Measurements from ENCODE around the gene FBXO8. TPM values are rescaled to one million over a fixed set of nuclear protein-coding genes. Genes with fewer than 3 reads are reported as not detected.
A peak's percentile ranks its signal among the peaks of the same experiment; 100 is the strongest.

Gene FBXO8
- total and polyA plus RNA-seq, 2 of the 4 experiments (the other 2 are of a cell fraction), result 11.3 to 25.6 TPM

DNA sequence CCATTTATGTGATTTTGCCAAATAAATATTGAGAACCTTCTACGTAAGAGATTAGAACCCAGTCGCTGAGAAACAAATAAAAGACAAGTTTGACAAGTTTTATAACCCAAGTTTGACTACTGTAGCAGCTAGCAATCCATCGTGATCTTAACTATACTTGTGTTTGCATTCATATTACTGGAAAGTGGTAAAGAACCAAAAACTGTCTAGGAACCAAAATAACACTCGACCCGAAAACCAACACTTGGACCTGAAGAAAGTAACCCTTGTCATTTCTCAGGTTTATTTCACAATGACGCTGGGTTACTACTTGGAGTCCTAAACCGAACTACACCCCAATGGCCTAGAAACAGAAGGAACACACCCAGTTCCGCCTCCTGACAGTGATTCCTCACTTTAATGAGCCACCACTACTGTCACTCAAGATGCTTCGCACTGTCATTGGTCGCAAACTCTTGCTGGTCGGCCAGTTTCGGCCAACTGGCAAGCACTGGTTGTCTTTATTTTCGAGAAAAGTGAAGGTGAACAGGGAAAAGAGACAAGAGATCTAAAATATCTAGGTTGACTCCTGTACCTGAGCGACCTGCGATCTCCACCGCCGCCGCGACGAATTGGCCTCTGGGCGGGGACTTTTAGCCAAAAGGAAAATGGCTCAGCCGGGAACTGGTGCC is 496 bp downstream of the FBXO8 start:
- Histone ChIP-seq H3K18ac (ENCODE audit: low read depth, low read length) (0 out of 2 replicates have a peak overlapping the region, but pooled peaks have one; percentile 4), H2BK20ac (ENCODE audit: low read depth, low read length) (no peak overlapping the region), H2AK9ac (replicated peaks; ENCODE audit: low read depth, low read length, poor library complexity) (peak overlapping the region; percentile 91), H3K56ac (ENCODE audit: extremely low read depth, insufficient read depth, low read length) (peak overlapping the region; percentile 100), H2BK15ac (ENCODE audit: low read depth, low read length) (no peak overlapping the region), H3K4ac (ENCODE audit: low read depth, low read length) (peak overlapping the region; percentile 99), H4K8ac (ENCODE audit: low read depth in 2 of 2, low read length in 2 of 2) (peak overlapping the region; percentile 64 to 99), H3K9me3 (ENCODE audit: control insufficient read depth, insufficient read depth, low read length) (no peaks in the 10 kb centered on the region), H4K5ac (ENCODE audit: low read depth, low read length) (peak overlapping the region; percentile 56), H3K4me1 (ENCODE audit: control insufficient read depth, insufficient read depth, low read length) (no peaks in the 10 kb centered on the region), H4K91ac (ENCODE audit: insufficient read depth, low read depth, low read length) (peak overlapping the region; percentile 65), H3K9ac (ENCODE audit: low read depth, low read length) (peak overlapping the region; percentile 98), H3K27me3 (ENCODE audit: control insufficient read depth, insufficient read depth, low read length) (no peaks in the 10 kb centered on the region), H2BK120ac (ENCODE audit: low read depth, low read length) (peak overlapping the region; percentile 100; the same call in 1 of the 2 replicates), H3K14ac (replicated peaks; ENCODE audit: low read depth, low read length) (peak overlapping the region; percentile 14; the same call in 1 of the 2 replicates), H3K27ac (ENCODE audit: insufficient read depth, low read length) (peak overlapping the region; percentile 96), H2AK5ac (ENCODE audit: low read depth, low read length) (no peak overlapping the region), H3K4me2 (ENCODE audit: low read depth, low read length) (peak overlapping the region; percentile 74), H3K9me1 (ENCODE audit: insufficient read depth, low read length) (no peaks in the 10 kb centered on the region), H2BK5ac (ENCODE audit: low read depth, low read length, poor library complexity, severe bottlenecking) (peak overlapping the region; percentile 61), H3K79me1 (ENCODE audit: low read depth in 1 of 2, low read length in 2 of 2) (peaks cover 6 to 38% of the 10 kb centered on the region in 2 experiments; a peak in 3 of 4 replicates), H3K36me3 (ENCODE audit: control insufficient read depth, insufficient read depth, low read length) (no peaks in the 10 kb centered on the region), H3K23ac (ENCODE audit: low read depth, low read length) (peak overlapping the region; percentile 71), H2AFZ (replicated peaks; ENCODE audit: low read length, poor library complexity) (peak overlapping the region; percentile 99), H4K20me1 (ENCODE audit: insufficient read depth, low read length) (no peaks in the 10 kb centered on the region), H3K4me3 (ENCODE audit: insufficient read depth, low read depth, low read length) (peak overlapping the region; percentile 60)
- 0% methylated on average over 2 of the region's 22 CpGs; no CpG with 5 or more reads in 1 of the 2 experiments for WGBS, 2 experiments (ENCODE audit: extremely low coverage in 2 of 2, insufficient read length in 1 of 2)
- DNase-seq (peak; percentile 94), ATAC-seq (ENCODE audit: low read depth) (peak; percentile 92)
- dilution Hi-C loops (cut with HindIII; ENCODE audit: low sequenced_read_pairs, unreplicated experiment) (no loop called here), intact Hi-C loops (cut with micrococcal nuclease) (loop anchor here (2.0 to 5.0 kb wide), 2 partner anchors 60 to 911 kb away; partner anchors contain the start of gene SAP30), in situ Hi-C loops (cut with MboI; ENCODE audit: low sequenced_read_pairs) (no loop called here)
- TSS peak; percentile 38 for BruUV-seq (replicated peaks)
- ChIA-PET POLR2A (ENCODE audit: unreplicated experiment) (no interaction called here), CTCF (interaction anchor here (1.0 kb wide), 1 partner anchor 61 kb away, joined by 3 read pairs; no protein-coding TSS in a partner anchor)
- TF ChIP-seq POLR2A (IDR thresholded peaks at IDR 0.05; ENCODE audit: low read depth, low read length) (no peak), CEBPB (IDR thresholded peaks at IDR 0.05; ENCODE audit: low read depth, low read length) (peak; percentile 82), CHD1 (IDR thresholded peaks at IDR 0.05; ENCODE audit: low read depth, low read length) (no peak), MAZ (IDR thresholded peaks at IDR 0.05; ENCODE audit: borderline replicate concordance, low read depth, low read length) (no peak), FOS (IDR thresholded peaks at IDR 0.05; ENCODE audit: low read depth, low read length) (peak; percentile 54; the same call in 1 of the 2 replicates), RFX5 (IDR thresholded peaks at IDR 0.05; ENCODE audit: low read depth, low read length) (no peak), RAD21 (IDR thresholded peaks at IDR 0.05; ENCODE audit: low read length) (no peak), SMC3 (IDR thresholded peaks at IDR 0.05; ENCODE audit: low read depth, low read length) (no peak)
